Kidney epithelial cell (primary cell): ENCODE measurements around the gene BLOC1S5. TPM values are rescaled to one million over a fixed set of nuclear protein-coding genes. Genes with fewer than 3 reads are reported as not detected.

Source experiments
- DNase-seq: peaks from one replicate; pipeline ENCODE4 v3.0.0-alpha.2; 2010; ENCODE audit warnings: low read depth
- H3K27me3 ChIP-seq: 2 replicates; pipeline ENCODE4 v1.6.0; 2011; ENCODE audit warnings: low read length; ENCODE audit not compliant: control insufficient read depth, insufficient read depth
- H3K36me3 ChIP-seq: 2 replicates; pipeline ENCODE4 v1.5.1; 2011; ENCODE audit warnings: low read length; ENCODE audit not compliant: control insufficient read depth, insufficient read depth
- H3K4me3 ChIP-seq: 2 replicates; pipeline ENCODE4 v1.5.1; 2011; ENCODE audit warnings: low read depth, mild to moderate bottlenecking, control low read depth, low read length
- CTCF ChIP-seq: IDR thresholded peaks from 2 replicates; pipeline ENCODE4 v1.5.1; 2011; ENCODE audit warnings: mild to moderate bottlenecking, moderate library complexity, low read length, control low read depth, inconsistent platforms; ENCODE audit not compliant: insufficient read depth, poor library complexity, severe bottlenecking
- total RNA-seq: library from RNA; depleted of rRNA; stranded (reverse); fragments of >200 nt; gene quantifications from 2 replicates; pipeline ENCODE4 v1.2.3, GENCODE V29; 2015

BLOC1S5 gene
- total RNA-seq, 1 donor from 2014 or later, result 14.8 TPM

DNA sequence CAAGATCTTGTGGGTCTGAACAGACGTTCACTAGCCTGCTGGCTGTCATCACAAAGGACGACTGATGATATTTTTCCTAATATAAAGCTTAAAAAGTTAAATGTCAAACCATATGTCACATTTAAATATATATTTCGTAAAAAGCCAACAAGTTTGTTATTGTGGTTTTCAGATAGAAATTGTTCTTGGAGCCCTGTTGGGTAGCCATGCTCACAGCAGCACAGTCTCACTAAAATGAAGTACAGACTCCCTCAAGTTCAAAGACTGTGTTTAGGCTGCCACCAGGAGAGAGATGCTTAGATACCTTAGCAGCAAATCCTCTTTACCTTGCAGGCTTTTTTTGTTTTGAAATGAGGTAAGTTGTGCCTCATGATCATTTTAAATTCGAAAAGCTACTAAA is 20.4 kb upstream of the BLOC1S5 start:
- DNase-seq, result no peak
- Histone ChIP-seq H3K4me3 (no peak overlapping the region), H3K27me3 (no peaks in the 10 kb centered on the region), H3K36me3 (peaks cover 3% of the 10 kb centered on the region)
- TF ChIP-seq CTCF, result no peak

DNA sequence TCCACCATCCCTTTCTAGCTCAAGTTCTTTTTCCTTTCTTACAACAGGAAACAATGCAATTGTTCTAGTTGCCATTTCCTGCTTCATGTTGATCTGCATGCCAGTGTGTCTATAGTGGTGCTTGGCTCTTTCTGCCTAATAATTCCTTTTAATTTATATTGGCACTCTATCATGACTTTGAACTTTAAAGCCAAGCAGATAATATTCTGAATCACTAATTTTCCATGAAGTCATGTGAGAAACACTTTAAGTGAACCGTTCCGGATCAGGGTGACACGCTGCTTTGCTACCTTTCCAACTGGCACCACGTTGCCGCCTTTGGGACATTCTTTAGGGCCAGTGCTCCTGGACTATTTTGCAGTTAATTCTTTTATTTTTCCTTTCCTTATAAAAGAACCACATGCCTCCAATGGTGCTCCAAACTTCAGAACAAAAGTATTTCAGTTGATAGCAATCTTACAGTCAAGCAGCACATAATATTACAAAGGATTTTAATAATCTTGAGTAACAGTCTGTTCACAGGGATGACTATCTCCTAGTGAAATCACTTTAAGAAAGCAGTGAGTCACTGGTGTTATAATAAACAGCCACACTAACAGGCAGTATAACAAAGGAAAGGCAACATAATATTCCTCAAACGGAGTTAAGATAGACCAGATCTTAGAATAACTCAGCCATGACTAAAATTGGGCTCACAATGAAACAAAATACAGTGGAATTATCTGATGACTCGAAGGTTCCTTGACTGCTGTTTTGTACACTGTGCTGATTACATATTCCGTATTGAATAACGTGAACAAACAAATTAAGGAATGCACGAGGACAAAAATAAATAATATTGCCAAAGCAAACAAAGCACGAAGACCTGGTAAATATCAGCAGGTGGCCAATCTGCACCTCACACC is 19.0 kb upstream of the BLOC1S5 start:
- Histone ChIP-seq H3K36me3 (peaks cover 3% of the 10 kb centered on the region), H3K4me3 (no peak overlapping the region), H3K27me3 (no peaks in the 10 kb centered on the region)
- TF ChIP-seq CTCF, result no peak
- peak; percentile 74 for DNase-seq

GRCh38 chr6:8082572-8082953 is 18.4 kb upstream of the BLOC1S5 start:
- DNase-seq, result no peak
- H3K27me3 ChIP-seq, result no peaks in the 10 kb centered on the region
- H3K4me3 ChIP-seq, result no peak overlapping the region
- peaks cover 3% of the 10 kb centered on the region for H3K36me3 ChIP-seq
- no peak for TF ChIP-seq CTCF

DNA sequence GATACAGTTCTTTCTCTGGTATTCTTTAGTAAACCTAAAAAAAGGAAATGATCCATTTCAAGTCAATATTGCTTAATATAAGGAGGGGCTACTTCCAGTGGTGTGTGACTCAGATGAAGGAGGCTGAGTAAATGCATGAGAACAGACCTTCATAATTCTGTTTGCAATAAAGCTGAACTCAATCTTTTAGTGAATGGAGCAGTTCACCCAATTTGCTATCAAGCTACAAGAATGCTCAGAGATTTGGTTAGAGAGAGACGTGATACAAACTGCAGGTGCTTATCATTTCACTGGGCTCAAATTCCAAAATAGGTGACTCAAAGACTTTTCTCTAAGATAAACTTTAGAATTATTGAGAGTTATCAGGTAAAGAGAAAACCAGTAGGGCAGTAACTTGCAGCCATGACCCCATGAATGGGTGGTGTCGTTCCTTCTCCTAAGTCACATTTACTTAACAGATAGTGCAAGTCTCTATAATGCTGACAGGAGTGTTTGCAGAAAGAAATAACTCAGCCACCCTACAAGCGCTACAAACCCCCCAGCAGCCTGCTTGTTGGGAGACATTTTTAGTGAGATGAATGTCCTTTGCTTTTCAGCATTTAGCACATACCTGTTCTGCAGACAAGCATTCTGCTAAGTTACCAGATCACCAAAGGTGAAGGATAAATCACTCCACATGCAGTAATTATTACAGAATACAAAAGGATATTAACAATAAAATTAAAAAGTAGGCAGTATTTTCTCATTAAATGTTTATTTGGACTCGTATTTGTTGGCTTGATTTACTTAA is 16.4 kb upstream of the BLOC1S5 start:
- H3K4me3 ChIP-seq, result no peak overlapping the region
- no peaks in the 10 kb centered on the region for H3K36me3 ChIP-seq
- no peak for DNase-seq
- no peaks in the 10 kb centered on the region for H3K27me3 ChIP-seq
- no peak for TF ChIP-seq CTCF

DNA sequence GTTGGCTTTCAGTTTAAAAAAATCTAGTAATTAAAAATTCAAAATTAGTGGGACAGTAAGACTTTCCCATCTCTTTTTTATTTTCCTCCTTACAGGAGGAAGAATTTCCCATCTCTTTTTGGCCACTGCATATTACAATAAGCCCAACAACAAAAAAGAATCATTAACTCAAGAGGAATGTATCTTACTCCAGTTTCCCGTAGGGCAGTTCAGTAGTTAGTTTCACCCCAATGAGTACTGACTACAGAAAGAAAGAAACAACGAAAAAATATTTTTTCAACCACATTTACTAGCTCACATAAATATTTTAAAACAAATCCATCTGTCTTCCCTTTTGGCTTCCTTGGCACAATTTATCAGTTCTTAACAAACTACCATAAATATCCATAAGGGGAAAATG is 14.9 kb upstream of the BLOC1S5 start:
- TF ChIP-seq CTCF, result no peak
- peak; percentile 76 for DNase-seq
- H3K27me3 ChIP-seq, result no peaks in the 10 kb centered on the region
- H3K36me3 ChIP-seq, result no peaks in the 10 kb centered on the region
- H3K4me3 ChIP-seq, result no peak overlapping the region
